HG03460 (cell line): Measurements from ENCODE around the gene KRTAP10-7.

Experiments
- ATAC-seq: cut with Tn5 transposase; IDR thresholded peaks from one replicate; pipeline ENCODE4 v1.9.1; 2021; ENCODE audit not compliant: unreplicated experiment

The KRTAP10-7 gene

DNA sequence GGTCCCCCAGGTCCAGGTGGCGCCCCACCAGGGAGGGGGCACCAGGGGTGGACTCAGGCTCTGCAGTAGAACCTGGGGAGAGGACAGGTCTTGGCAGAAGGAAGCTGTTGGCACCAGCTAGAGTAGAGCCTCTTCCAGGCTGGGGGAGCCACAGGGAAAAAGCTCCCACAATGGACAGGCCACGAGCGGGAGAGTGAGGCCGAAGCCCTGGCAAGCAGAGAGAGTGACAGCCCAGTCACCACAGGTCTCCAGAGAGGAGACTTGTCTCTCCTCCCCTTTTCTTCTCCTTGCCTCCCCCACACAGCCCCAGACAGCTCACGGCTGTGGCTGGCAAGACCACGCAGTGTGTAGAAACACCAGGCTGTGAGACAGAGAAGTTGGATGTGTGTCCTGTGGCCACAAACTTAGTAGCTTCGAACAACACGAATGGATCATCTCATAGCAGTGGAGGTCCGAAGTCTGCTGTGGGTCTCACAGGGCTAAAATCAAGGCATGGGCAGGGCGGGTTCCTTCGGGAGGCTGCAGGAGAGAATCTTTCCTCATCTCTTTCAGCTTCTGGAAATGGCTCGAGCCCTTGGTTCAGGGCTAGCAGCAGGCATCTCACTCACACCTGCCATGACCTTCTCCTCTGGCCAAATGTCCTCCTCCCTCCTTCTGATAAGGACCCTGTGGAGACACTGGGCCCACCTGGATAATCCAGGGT lies 50.7 kb downstream of the KRTAP10-7 start:
- ATAC-seq: no peak
